SK-N-SH treated with all-trans-retinoic acid at 6 μM for 48 hours (cell line): Measurements from ENCODE around the gene LIN7A.

Source experiments
- ATAC-seq: fragments of 200-7000 bp; cut with Tn5 transposase; 3 replicates; pipeline ENCODE4 v1.9.1; 2020; ENCODE audit warnings: mild to moderate bottlenecking, moderate library complexity
- ARNTL ChIP-seq: fragments of 450-650 bp; formaldehyde crosslinking; IDR thresholded peaks from 2 replicates; pipeline ENCODE4 v1.5.0; 2020; ENCODE audit warnings: low read depth, mild to moderate bottlenecking, moderate library complexity, borderline replicate concordance
- BACH2 ChIP-seq: fragments of 250-450 bp; sonication (Bioruptor Pico); IDR thresholded peaks from 2 replicates; pipeline ENCODE4 v1.9.0; 2021; ENCODE audit warnings: mild to moderate bottlenecking, borderline replicate concordance
- CSDC2 ChIP-seq: fragments of 250-450 bp; sonication (Bioruptor Pico); IDR thresholded peaks from 2 replicates; pipeline ENCODE4 v1.5.0; 2020; ENCODE audit warnings: mild to moderate bottlenecking, moderate library complexity
- ESRRG ChIP-seq: fragments of 250-450 bp; sonication (Bioruptor Pico); IDR thresholded peaks from 2 replicates; pipeline ENCODE4 v1.6.1; 2021; ENCODE audit warnings: mild to moderate bottlenecking
- GLIS3 ChIP-seq: fragments of 250-450 bp; sonication (Bioruptor Pico); IDR thresholded peaks from 2 replicates; pipeline ENCODE4 v1.5.0; 2020; ENCODE audit warnings: mild to moderate bottlenecking, moderate library complexity
- ISL1 ChIP-seq: fragments of 250-450 bp; sonication (Bioruptor Pico); IDR thresholded peaks from 2 replicates; pipeline ENCODE4 v2.1.2; 2022; ENCODE audit warnings: mild to moderate bottlenecking, moderate library complexity
- OSR1 ChIP-seq: fragments of 250-450 bp; sonication (Bioruptor Pico); IDR thresholded peaks from 2 replicates; pipeline ENCODE4 v1.8.0; 2022; ENCODE audit warnings: moderate library complexity, mild to moderate bottlenecking, inconsistent platforms
- POU6F1 ChIP-seq: fragments of 250-450 bp; sonication (Bioruptor Pico); IDR thresholded peaks from 2 replicates; pipeline ENCODE4 v1.8.0; 2021; ENCODE audit warnings: low read depth, mild to moderate bottlenecking, moderate library complexity, borderline replicate concordance
- PPARA ChIP-seq: fragments of 250-450 bp; sonication (Bioruptor Pico); IDR thresholded peaks from 2 replicates; pipeline ENCODE4 v1.5.0; 2020; ENCODE audit warnings: mild to moderate bottlenecking, borderline replicate concordance
- RARB ChIP-seq: fragments of 250-450 bp; sonication (Bioruptor Pico); IDR thresholded peaks from 2 replicates; pipeline ENCODE4 v1.8.0; 2021; ENCODE audit warnings: mild to moderate bottlenecking, moderate library complexity
- SNAI2 ChIP-seq: fragments of 250-450 bp; sonication (Bioruptor Pico); IDR thresholded peaks from 2 replicates; pipeline ENCODE4 v1.5.0; 2020; ENCODE audit warnings: mild to moderate bottlenecking, moderate library complexity
- TCF4 ChIP-seq: fragments of 250-450 bp; sonication (Bioruptor Pico); IDR thresholded peaks from 2 replicates; pipeline ENCODE4 v1.8.0; 2021; ENCODE audit warnings: mild to moderate bottlenecking, moderate library complexity, borderline replicate concordance
- TOX ChIP-seq: fragments of 250-450 bp; sonication (Bioruptor Pico); IDR thresholded peaks from 2 replicates; pipeline ENCODE4 v1.8.0; 2021; ENCODE audit warnings: mild to moderate bottlenecking, moderate library complexity, borderline replicate concordance
- ZC3H10 ChIP-seq: fragments of 250-450 bp; sonication (Bioruptor Pico); IDR thresholded peaks from 2 replicates; pipeline ENCODE4 v1.5.1; 2021; ENCODE audit warnings: mild to moderate bottlenecking, moderate library complexity
- ZFP3 ChIP-seq: fragments of 250-450 bp; sonication (Bioruptor Pico); IDR thresholded peaks from 2 replicates; pipeline ENCODE4 v1.5.0; 2020; ENCODE audit warnings: mild to moderate bottlenecking, moderate library complexity
- ZFP30 ChIP-seq: fragments of 450-650 bp; formaldehyde crosslinking; IDR thresholded peaks from 2 replicates; pipeline ENCODE4 v1.5.0; 2022; ENCODE audit warnings: mild to moderate bottlenecking, moderate library complexity
- ZNF565 ChIP-seq: fragments of 450-650 bp; formaldehyde crosslinking; conservative IDR thresholded peaks from 2 replicates; pipeline ENCODE4 v1.5.0; 2020; ENCODE audit warnings: low read depth, mild to moderate bottlenecking, moderate library complexity
- ZNF70 ChIP-seq: fragments of 450-650 bp; formaldehyde crosslinking; IDR thresholded peaks from 2 replicates; pipeline ENCODE4 v1.5.0; 2020; ENCODE audit warnings: mild to moderate bottlenecking, moderate library complexity
- ZNF8 ChIP-seq: fragments of 450-650 bp; formaldehyde crosslinking; IDR thresholded peaks from 2 replicates; pipeline ENCODE4 v1.5.0; 2020; ENCODE audit warnings: mild to moderate bottlenecking, moderate library complexity
- TF ChIP-seq, protein P1 (sequence below): fragments of 250-450 bp; sonication (Bioruptor Pico); IDR thresholded peaks from 2 replicates; pipeline ENCODE4 v1.5.1; 2021; ENCODE audit warnings: mild to moderate bottlenecking, moderate library complexity
- TF ChIP-seq, protein P2 (sequence below): fragments of 250-450 bp; sonication (Bioruptor Pico); IDR thresholded peaks from 2 replicates; pipeline ENCODE4 v1.5.0; 2020; ENCODE audit warnings: mild to moderate bottlenecking, moderate library complexity
- TF ChIP-seq, protein P3 (sequence below): fragments of 250-450 bp; sonication (Bioruptor Pico); IDR thresholded peaks from 2 replicates; pipeline ENCODE4 v1.8.0; 2020; ENCODE audit warnings: mild to moderate bottlenecking, moderate library complexity, borderline replicate concordance

LIN7A gene

GRCh38 chr12:80811957-80812708, 125.6 kb downstream of the LIN7A start:
- TF ChIP-seq POU6F1 (CRISPR knock-in tag) (no peak), GLIS3 (CRISPR knock-in tag) (no peak), ZC3H10 (CRISPR knock-in tag) (no peak), PPARA (CRISPR knock-in tag) (no peak), ZNF565 (no peak), ESRRG (CRISPR knock-in tag) (no peak), TOX (CRISPR knock-in tag) (no peak), ISL1 (no peak), SNAI2 (CRISPR knock-in tag) (no peak), CSDC2 (CRISPR knock-in tag) (no peak), TCF4 (CRISPR knock-in tag) (no peak), BACH2 (no peak), ZFP30 (CRISPR knock-in tag) (no peak), ZFP3 (CRISPR knock-in tag) (no peak), RARB (no peak)
- TF ChIP-seq, protein P1, sequence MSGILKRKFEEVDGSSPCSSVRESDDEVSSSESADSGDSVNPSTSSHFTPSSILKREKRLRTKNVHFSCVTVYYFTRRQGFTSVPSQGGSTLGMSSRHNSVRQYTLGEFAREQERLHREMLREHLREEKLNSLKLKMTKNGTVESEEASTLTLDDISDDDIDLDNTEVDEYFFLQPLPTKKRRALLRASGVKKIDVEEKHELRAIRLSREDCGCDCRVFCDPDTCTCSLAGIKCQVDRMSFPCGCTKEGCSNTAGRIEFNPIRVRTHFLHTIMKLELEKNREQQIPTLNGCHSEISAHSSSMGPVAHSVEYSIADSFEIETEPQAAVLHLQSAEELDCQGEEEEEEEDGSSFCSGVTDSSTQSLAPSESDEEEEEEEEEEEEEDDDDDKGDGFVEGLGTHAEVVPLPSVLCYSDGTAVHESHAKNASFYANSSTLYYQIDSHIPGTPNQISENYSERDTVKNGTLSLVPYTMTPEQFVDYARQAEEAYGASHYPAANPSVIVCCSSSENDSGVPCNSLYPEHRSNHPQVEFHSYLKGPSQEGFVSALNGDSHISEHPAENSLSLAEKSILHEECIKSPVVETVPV (CRISPR knock-in tag): no peak
- no peak for ATAC-seq

DNA sequence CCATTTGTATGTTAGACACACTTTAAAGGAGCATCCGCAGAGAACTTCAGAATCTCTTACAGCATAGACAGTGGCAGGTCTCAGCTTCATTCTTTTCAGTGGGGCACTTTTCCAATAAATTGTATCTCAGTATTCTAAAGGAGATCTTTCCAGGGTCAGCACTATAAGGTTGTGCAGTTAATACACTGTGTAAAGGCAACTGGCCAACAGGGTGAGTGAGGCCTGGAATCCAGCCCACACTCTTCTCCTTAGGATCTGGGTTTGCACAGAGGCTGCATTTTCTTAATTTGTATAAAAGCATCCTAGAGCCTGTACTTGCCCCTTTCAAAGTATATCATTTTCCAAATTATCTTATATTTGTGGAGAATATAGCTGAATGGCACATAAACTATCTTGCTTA, 126.9 kb downstream of the LIN7A start:
- ATAC-seq: no peak
- TF ChIP-seq ZNF565 (no peak), SNAI2 (CRISPR knock-in tag) (no peak), ZNF70 (CRISPR knock-in tag) (no peak), ESRRG (CRISPR knock-in tag) (no peak), CSDC2 (CRISPR knock-in tag) (no peak), GLIS3 (CRISPR knock-in tag) (no peak), ARNTL (no peak), RARB (no peak), ISL1 (no peak), ZC3H10 (CRISPR knock-in tag) (no peak), POU6F1 (CRISPR knock-in tag) (no peak), TOX (CRISPR knock-in tag) (no peak)
- TF ChIP-seq, protein P2, sequence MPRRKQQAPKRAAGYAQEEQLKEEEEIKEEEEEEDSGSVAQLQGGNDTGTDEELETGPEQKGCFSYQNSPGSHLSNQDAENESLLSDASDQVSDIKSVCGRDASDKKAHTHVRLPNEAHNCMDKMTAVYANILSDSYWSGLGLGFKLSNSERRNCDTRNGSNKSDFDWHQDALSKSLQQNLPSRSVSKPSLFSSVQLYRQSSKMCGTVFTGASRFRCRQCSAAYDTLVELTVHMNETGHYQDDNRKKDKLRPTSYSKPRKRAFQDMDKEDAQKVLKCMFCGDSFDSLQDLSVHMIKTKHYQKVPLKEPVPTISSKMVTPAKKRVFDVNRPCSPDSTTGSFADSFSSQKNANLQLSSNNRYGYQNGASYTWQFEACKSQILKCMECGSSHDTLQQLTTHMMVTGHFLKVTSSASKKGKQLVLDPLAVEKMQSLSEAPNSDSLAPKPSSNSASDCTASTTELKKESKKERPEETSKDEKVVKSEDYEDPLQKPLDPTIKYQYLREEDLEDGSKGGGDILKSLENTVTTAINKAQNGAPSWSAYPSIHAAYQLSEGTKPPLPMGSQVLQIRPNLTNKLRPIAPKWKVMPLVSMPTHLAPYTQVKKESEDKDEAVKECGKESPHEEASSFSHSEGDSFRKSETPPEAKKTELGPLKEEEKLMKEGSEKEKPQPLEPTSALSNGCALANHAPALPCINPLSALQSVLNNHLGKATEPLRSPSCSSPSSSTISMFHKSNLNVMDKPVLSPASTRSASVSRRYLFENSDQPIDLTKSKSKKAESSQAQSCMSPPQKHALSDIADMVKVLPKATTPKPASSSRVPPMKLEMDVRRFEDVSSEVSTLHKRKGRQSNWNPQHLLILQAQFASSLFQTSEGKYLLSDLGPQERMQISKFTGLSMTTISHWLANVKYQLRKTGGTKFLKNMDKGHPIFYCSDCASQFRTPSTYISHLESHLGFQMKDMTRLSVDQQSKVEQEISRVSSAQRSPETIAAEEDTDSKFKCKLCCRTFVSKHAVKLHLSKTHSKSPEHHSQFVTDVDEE: no peak

DNA sequence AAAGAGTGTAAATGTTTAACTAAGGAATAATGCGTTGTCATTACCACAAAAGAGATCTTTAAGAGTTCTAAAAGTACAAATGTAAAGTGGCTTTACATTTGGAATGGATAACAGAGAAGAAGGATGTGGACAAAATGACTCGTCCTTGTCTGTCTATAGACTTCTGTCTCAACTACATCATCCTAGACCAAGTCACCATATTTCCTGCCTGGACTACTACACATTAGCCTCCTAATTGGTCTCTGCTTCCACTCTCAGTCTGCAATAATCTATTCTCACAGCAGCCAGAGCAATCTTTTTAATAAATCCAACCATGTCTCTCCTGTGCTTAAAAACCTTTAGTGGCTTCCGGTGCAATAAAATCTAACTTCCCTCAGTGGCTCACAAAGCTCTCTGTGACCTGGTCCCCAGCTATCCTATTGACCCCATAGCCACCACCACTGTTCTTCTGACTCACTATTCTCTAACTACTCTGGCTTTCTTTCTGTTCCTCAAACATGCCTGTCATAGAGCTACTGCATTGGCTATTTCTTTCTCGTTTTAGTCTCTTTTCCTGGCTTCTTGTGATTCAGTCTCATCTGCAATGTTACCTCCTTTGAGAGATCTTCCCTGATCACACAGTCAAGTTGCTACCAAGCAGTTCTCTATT, 130.0 kb downstream of the LIN7A start:
- no peak for ATAC-seq
- no peak for TF ChIP-seq OSR1 (CRISPR knock-in tag)

- ATAC-seq: no peak
- TF ChIP-seq ZNF8 (CRISPR knock-in tag) (no peak), SNAI2 (CRISPR knock-in tag) (no peak), ZNF70 (CRISPR knock-in tag) (no peak), ISL1 (no peak), ZFP30 (CRISPR knock-in tag) (no peak), RARB (no peak), ZNF565 (no peak), CSDC2 (CRISPR knock-in tag) (no peak), TCF4 (CRISPR knock-in tag) (no peak)
- TF ChIP-seq, protein P3, sequence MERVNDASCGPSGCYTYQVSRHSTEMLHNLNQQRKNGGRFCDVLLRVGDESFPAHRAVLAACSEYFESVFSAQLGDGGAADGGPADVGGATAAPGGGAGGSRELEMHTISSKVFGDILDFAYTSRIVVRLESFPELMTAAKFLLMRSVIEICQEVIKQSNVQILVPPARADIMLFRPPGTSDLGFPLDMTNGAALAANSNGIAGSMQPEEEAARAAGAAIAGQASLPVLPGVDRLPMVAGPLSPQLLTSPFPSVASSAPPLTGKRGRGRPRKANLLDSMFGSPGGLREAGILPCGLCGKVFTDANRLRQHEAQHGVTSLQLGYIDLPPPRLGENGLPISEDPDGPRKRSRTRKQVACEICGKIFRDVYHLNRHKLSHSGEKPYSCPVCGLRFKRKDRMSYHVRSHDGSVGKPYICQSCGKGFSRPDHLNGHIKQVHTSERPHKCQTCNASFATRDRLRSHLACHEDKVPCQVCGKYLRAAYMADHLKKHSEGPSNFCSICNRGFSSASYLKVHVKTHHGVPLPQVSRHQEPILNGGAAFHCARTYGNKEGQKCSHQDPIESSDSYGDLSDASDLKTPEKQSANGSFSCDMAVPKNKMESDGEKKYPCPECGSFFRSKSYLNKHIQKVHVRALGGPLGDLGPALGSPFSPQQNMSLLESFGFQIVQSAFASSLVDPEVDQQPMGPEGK (CRISPR knock-in tag): no peak
- TF ChIP-seq, protein P2: no peak
Measured at GRCh38 chr12:80805106-80805505, 132.6 kb downstream of the LIN7A start.
